Esophagus (tissue), 2 donors: ENCODE measurements around the gene CISH. TPM values are rescaled to one million over a fixed set of nuclear protein-coding genes. Genes with fewer than 3 reads are reported as not detected.

ENCODE experiments used
- H3K27ac ChIP-seq, 2 donors: one replicate each; pipeline ENCODE4 v1.5.1; 2013; ENCODE audit warnings: low read depth in 2 of 2, mild to moderate bottlenecking in 2 of 2, inconsistent platforms in 1 of 2, low read length in 1 of 2, moderate library complexity in 1 of 2
- H3K27me3 ChIP-seq, 2 donors: one replicate each; pipeline ENCODE4 v1.6.1; 2013; ENCODE audit warnings: low read length in 2 of 2, control low read depth in 1 of 2, mild to moderate bottlenecking in 1 of 2; ENCODE audit not compliant: insufficient read depth in 2 of 2, control insufficient read depth in 1 of 2
- H3K36me3 ChIP-seq, 2 donors: one replicate each; pipeline ENCODE4 v1.6.1; 2013; ENCODE audit warnings: low read length in 1 of 2; ENCODE audit not compliant: control insufficient read depth in 2 of 2, insufficient read depth in 2 of 2
- H3K4me1 ChIP-seq, 2 donors: one replicate each; pipeline ENCODE4 v1.6.1; 2013; ENCODE audit warnings: low read length in 1 of 2; ENCODE audit not compliant: control insufficient read depth in 2 of 2, insufficient read depth in 2 of 2
- H3K4me3 ChIP-seq, 2 donors: one replicate each; pipeline ENCODE4 v1.5.1; 2013; ENCODE audit warnings: low read length in 2 of 2, mild to moderate bottlenecking in 2 of 2, low read depth in 1 of 2, moderate library complexity in 1 of 2
- H3K9me3 ChIP-seq, 2 donors: one replicate each; pipeline ENCODE4 v1.6.1; 2013; ENCODE audit warnings: mild to moderate bottlenecking in 2 of 2, low read depth in 1 of 2, low read length in 1 of 2, moderate library complexity in 1 of 2; ENCODE audit not compliant: control insufficient read depth in 2 of 2, insufficient read depth in 1 of 2
- WGBS, 2 donors: extraction: QIAGEN DNeasy Blood & Tissue Kit; methylation state at CpG; one replicate each; pipeline ENCODE4 v1.1.7; 2013; 5-methylcytosine and 5-hydroxymethylcytosine counted together
- polyA plus RNA-seq, 2 donors: library from polyadenylated mRNA; stranded (reverse); fragments of 200-250 nt; gene quantifications; one replicate each; pipeline ENCODE4 v1.2.3, GENCODE V29; 2013
- donor health status: healthy with polysubstance abuse.
- donor health status: Bipolar disorder and iron deficiency.

Gene CISH
- polyA plus RNA-seq, 2 donors: 5.5 to 7.0 TPM

DNA sequence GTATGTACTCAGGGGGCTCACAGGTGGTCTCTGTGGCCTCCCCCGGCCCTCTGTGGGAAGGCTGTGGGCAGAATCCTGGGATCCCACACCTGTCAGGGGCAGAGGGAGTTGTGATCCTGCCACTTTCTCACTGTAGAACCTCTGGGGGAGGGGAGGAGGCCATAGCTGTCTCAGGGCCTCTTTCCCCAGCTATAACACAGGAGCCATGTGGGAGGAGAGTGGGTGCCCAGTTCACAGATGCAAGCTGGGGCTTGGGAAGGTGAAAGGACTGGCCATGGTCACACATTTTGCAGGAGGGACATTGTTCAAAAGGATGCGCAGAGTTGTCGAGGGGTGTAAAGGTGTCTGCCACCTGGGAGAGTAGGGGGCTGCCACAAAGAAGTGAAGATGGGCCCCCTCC lies 17.0 kb upstream of the CISH start:
- no peak overlapping the region for H3K4me3 ChIP-seq
- no peak overlapping the region for H3K27ac ChIP-seq
- no peaks in the 10 kb centered on the region for H3K9me3 ChIP-seq
- 94 to 96% methylated on average over 3 of the region's 3 CpGs for WGBS, 2 donors
- H3K36me3 ChIP-seq: peaks cover 0 to 3% of the 10 kb centered on the region in 2 donors
- peaks cover 20 to 53% of the 10 kb centered on the region in 2 donors for H3K4me1 ChIP-seq
- no peaks in the 10 kb centered on the region for H3K27me3 ChIP-seq

- H3K36me3 ChIP-seq: peaks cover 0 to 3% of the 10 kb centered on the region in 2 donors
These were observed 16.0 kb upstream of the CISH start for GRCh38 chr3:50627407-50628051.

GRCh38 chr3:50626401-50626800 lies 14.8 kb upstream of the CISH start:
- Histone ChIP-seq H3K4me1 (peaks cover 24 to 60% of the 10 kb centered on the region in 2 donors), H3K9me3 (no peaks in the 10 kb centered on the region), H3K4me3 (no peak overlapping the region), H3K27me3 (no peaks in the 10 kb centered on the region), H3K27ac (peak overlapping the region; percentile 5 to 92), H3K36me3 (peaks cover 0 to 3% of the 10 kb centered on the region in 2 donors)
- WGBS, 2 donors: 88 to 89% methylated on average over 3 of the region's 3 CpGs

More at GRCh38 chr3:50627407-50628051, 16.0 kb upstream of the CISH start:
- H3K27me3 ChIP-seq: no peaks in the 10 kb centered on the region
- peak overlapping the region; percentile 74 to 89 for H3K27ac ChIP-seq
- no peaks in the 10 kb centered on the region for H3K9me3 ChIP-seq
- H3K4me1 ChIP-seq: peaks cover 24 to 60% of the 10 kb centered on the region in 2 donors
- WGBS, 2 donors: 39 to 46% methylated on average over 6 of the region's 6 CpGs
- peak overlapping the region in 1 of 2 donors; percentile 19 for H3K4me3 ChIP-seq

GRCh38 chr3:50625231-50626182 lies 13.9 kb upstream of the CISH start:
- H3K27me3 ChIP-seq: no peaks in the 10 kb centered on the region
- peak overlapping the region; percentile 26 to 92 for H3K27ac ChIP-seq
- no peak overlapping the region for H3K4me3 ChIP-seq
- H3K36me3 ChIP-seq: peaks cover 0 to 3% of the 10 kb centered on the region in 2 donors
- 75 to 78% methylated on average over 18 of the region's 18 CpGs for WGBS, 2 donors
- H3K4me1 ChIP-seq: peaks cover 26 to 55% of the 10 kb centered on the region in 2 donors
- no peaks in the 10 kb centered on the region for H3K9me3 ChIP-seq

GRCh38 chr3:50624634-50625033 lies 13.1 kb upstream of the CISH start:
- peaks cover 27 to 52% of the 10 kb centered on the region in 2 donors for H3K4me1 ChIP-seq
- H3K36me3 ChIP-seq: peaks cover 0 to 3% of the 10 kb centered on the region in 2 donors
- H3K27ac ChIP-seq: peak overlapping the region; percentile 68 to 92
- H3K4me3 ChIP-seq: no peak overlapping the region
- no peaks in the 10 kb centered on the region for H3K27me3 ChIP-seq
- WGBS, 2 donors: 76 to 90% methylated on average over 2 of the region's 2 CpGs
- no peaks in the 10 kb centered on the region for H3K9me3 ChIP-seq

DNA sequence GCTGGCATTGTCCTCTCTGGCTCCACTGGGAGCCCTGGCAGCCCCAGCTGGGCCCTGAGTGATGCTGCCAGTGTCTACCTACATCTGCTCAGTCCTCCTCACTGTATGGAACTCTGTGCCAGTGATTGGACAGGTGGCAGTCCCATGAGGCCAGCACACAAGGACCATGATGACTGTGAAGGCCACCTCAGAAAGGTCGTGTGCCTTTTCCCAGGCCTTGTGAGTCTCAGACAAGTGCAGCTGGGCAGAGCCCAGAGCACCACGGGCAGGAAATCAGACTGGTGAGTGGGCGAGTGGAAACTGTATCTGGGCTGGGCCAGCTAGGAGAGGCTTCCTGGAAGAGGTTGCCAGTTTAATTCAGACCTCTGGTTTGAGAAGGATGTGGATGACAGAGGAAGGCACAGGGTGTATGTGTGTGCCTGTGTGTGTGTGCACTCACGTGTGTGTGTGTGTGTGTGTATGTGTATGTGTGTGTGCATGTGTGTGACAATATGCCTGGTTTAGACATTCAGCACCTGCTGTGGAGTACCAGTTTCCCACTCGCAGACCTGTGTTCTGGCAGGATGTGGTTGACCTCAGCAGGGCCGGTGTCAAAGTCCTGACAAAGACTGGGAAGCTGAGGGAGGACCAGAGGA lies 12.4 kb upstream of the CISH start:
- peaks cover 27 to 49% of the 10 kb centered on the region in 2 donors for H3K4me1 ChIP-seq
- H3K9me3 ChIP-seq: no peaks in the 10 kb centered on the region
- H3K4me3 ChIP-seq: no peak overlapping the region
- H3K27me3 ChIP-seq: no peaks in the 10 kb centered on the region
- WGBS, 2 donors: 27 to 36% methylated on average over 6 of the region's 6 CpGs
- peak overlapping the region; percentile 68 to 92 for H3K27ac ChIP-seq
- H3K36me3 ChIP-seq: peaks cover 0 to 3% of the 10 kb centered on the region in 2 donors

GRCh38 chr3:50622881-50623280 lies 11.3 kb upstream of the CISH start:
- H3K9me3 ChIP-seq: no peaks in the 10 kb centered on the region
- peak overlapping the region; percentile 35 to 92 for H3K27ac ChIP-seq
- peaks cover 0 to 3% of the 10 kb centered on the region in 2 donors for H3K36me3 ChIP-seq
- no peaks in the 10 kb centered on the region for H3K27me3 ChIP-seq
- 49 to 59% methylated on average over 3 of the region's 3 CpGs for WGBS, 2 donors
- H3K4me1 ChIP-seq: peaks cover 27 to 49% of the 10 kb centered on the region in 2 donors
- no peak overlapping the region for H3K4me3 ChIP-seq

DNA sequence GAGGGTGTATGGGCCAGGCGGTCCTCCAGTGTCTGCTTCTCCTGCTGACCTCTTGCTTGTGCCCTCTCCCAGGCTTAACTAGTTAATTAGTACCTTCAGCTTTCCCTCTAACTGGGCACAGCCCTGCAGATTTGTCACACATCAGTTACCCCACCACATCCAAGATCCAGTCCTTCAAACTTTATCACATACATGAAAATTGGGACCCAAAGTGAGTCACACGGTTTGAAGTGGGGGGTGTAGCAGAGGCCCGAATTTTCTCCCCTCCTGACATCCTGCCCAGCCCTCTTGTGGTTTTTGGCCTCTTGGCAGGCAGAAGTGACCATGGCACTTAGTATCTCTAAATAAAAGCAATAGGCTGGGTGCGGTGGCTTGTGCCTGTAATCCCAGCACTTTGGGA lies 9.2 kb upstream of the CISH start:
- Histone ChIP-seq H3K4me3 (no peak overlapping the region), H3K9me3 (no peaks in the 10 kb centered on the region), H3K27me3 (no peaks in the 10 kb centered on the region), H3K36me3 (peaks cover 0 to 3% of the 10 kb centered on the region in 2 donors), H3K4me1 (peaks cover 20 to 35% of the 10 kb centered on the region in 2 donors), H3K27ac (no peak overlapping the region)
- 58 to 61% methylated on average over 4 of the region's 4 CpGs for WGBS, 2 donors

DNA sequence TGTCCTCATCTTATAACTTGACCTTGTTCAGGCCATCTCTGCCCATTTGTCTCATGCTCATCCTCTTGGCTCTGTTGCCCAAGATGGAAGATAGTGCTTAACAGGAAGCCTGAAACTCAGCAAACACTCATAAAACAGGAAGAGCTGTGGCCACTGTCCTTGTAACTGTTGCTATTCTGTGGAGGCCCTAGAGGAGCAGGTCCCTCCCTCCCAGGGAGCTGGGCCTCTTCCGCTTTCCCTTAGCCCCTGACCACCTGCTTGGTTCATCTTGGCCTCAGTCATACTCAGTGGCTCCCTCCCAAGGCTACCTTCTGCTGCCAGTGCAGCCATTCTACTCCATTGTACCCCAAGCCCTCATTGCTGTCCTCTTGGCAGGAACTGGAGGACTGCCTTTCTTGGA lies 8.8 kb upstream of the CISH start:
- Histone ChIP-seq H3K36me3 (peaks cover 0 to 3% of the 10 kb centered on the region in 2 donors), H3K9me3 (no peaks in the 10 kb centered on the region), H3K4me1 (peaks cover 17 to 31% of the 10 kb centered on the region in 2 donors), H3K27ac (peak overlapping the region in 1 of 2 donors; percentile 65), H3K27me3 (no peaks in the 10 kb centered on the region), H3K4me3 (no peak overlapping the region)
- WGBS, 2 donors: 85 to 90% methylated on average over 1 of the region's 1 CpG
